GM23338 (cell line): Measurements from ENCODE around the gene BACH1. TPM values are rescaled to one million over a fixed set of nuclear protein-coding genes. Genes with fewer than 3 reads are reported as not detected.

Experiments used
- ATAC-seq: fragments of 200-7000 bp; cut with Tn5 transposase; 3 replicates; pipeline ENCODE4 v1.9.1; 2020
- DNase-seq: peaks from one replicate; pipeline ENCODE4 v3.0.0-alpha.2; 2015; ENCODE audit warnings: low spot score
- H2AFZ ChIP-seq: fragments of 200-600 bp; sonication (generic); 2 replicates; pipeline ENCODE4 v1.8.0; 2016; ENCODE audit warnings: antibody characterized with exemption, mild to moderate bottlenecking, moderate library complexity
- H3F3A ChIP-seq: fragments of 200-600 bp; sonication (generic); replicated peaks from 2 replicates; pipeline ENCODE4 v1.8.0; 2017; ENCODE audit warnings: antibody characterized with exemption, mixed run types, low read depth
- H3K27ac ChIP-seq: fragments of 200-600 bp; sonication (generic); 2 replicates; pipeline ENCODE4 v1.6.1; 2016; ENCODE audit warnings: low read depth
- H3K27me3 ChIP-seq: fragments of 200-600 bp; sonication (generic); 2 replicates; pipeline ENCODE4 v1.8.0; 2016; ENCODE audit warnings: mild to moderate bottlenecking, mixed run types, moderate library complexity; ENCODE audit not compliant: insufficient read depth
- H3K36me3 ChIP-seq: fragments of 200-600 bp; sonication (generic); 2 replicates; pipeline ENCODE4 v1.8.0; 2016; ENCODE audit warnings: mild to moderate bottlenecking; ENCODE audit not compliant: insufficient read depth
- H3K4me1 ChIP-seq: fragments of 200-600 bp; sonication (generic); 2 replicates; pipeline ENCODE4 v1.8.0; 2016; ENCODE audit warnings: mild to moderate bottlenecking, moderate library complexity; ENCODE audit not compliant: insufficient read depth
- H3K4me2 ChIP-seq: fragments of 200-600 bp; sonication (generic); 2 replicates; pipeline ENCODE4 v1.7.1; 2017; ENCODE audit warnings: mixed run types
- H3K4me3 ChIP-seq: fragments of 200-600 bp; sonication (generic); 2 replicates; pipeline ENCODE4 v1.6.1; 2016; ENCODE audit warnings: mixed run types
- H3K79me2 ChIP-seq: fragments of 200-600 bp; sonication (generic); replicated peaks from 2 replicates; pipeline ENCODE4 v1.8.0; 2017; ENCODE audit warnings: mild to moderate bottlenecking; ENCODE audit not compliant: insufficient read depth
- H3K9me2 ChIP-seq: fragments of 200-600 bp; sonication (generic); 2 replicates; pipeline ENCODE4 v1.8.0; 2017; ENCODE audit not compliant: insufficient read depth
- H4K20me1 ChIP-seq: fragments of 200-600 bp; sonication (generic); replicated peaks from 2 replicates; pipeline ENCODE4 v1.8.0; 2017; ENCODE audit warnings: mild to moderate bottlenecking; ENCODE audit not compliant: insufficient read depth
- H3K27ac Mint-ChIP-seq: 2 replicates; pipeline ENCODE4 v1.8.0; 2020; ENCODE audit warnings: inconsistent platforms, mild to moderate bottlenecking, moderate library complexity, mixed read lengths
- H3K27me3 Mint-ChIP-seq: 3 replicates; pipeline ENCODE4 v1.8.0; 2022; ENCODE audit warnings: low read depth, mild to moderate bottlenecking, moderate library complexity, mixed read lengths, inconsistent platforms; ENCODE audit not compliant: insufficient read depth, poor library complexity
- H3K36me3 Mint-ChIP-seq: 3 replicates; pipeline ENCODE4 v1.8.0; 2021; ENCODE audit warnings: low read depth, mild to moderate bottlenecking, inconsistent platforms, moderate library complexity, mixed read lengths
- H3K4me1 Mint-ChIP-seq: 3 replicates; pipeline ENCODE4 v1.8.0; 2020; ENCODE audit warnings: mild to moderate bottlenecking, inconsistent platforms, mixed read lengths
- H3K4me3 Mint-ChIP-seq: 3 replicates; pipeline ENCODE4 v1.8.0; 2021; ENCODE audit warnings: moderate library complexity, mild to moderate bottlenecking, inconsistent platforms, mixed read lengths
- H3K9me3 Mint-ChIP-seq: 3 replicates; pipeline ENCODE4 v1.8.0; 2020; ENCODE audit warnings: moderate library complexity, mild to moderate bottlenecking, inconsistent platforms, mixed read lengths
- CTCF ChIP-seq, 2 experiments: fragments of 200-600 bp in 1 of 2; sonication (generic) in 1 of 2; conservative IDR thresholded peaks; 2 replicates each; pipeline versions ENCODE4 v1.5.1 to v1.6.1; 2016 to 2017; ENCODE audit warnings: antibody characterized with exemption in 2 of 2, low read depth in 2 of 2, mild to moderate bottlenecking in 2 of 2, moderate library complexity in 1 of 2
- EZH2phosphoT487 ChIP-seq: fragments of 200-600 bp; sonication (generic); IDR thresholded peaks from one replicate; pipeline ENCODE4 v1.8.1; 2018; ENCODE audit warnings: antibody characterized with exemption; ENCODE audit not compliant: unreplicated experiment
- JUNB ChIP-seq: IDR thresholded peaks from one replicate; pipeline ENCODE4 v1.6.1; 2016; ENCODE audit warnings: antibody characterized with exemption; ENCODE audit not compliant: unreplicated experiment
- NANOG ChIP-seq: IDR thresholded peaks from 2 replicates; pipeline ENCODE4 v1.6.1; 2016; ENCODE audit warnings: antibody characterized with exemption, borderline replicate concordance
- POLR2AphosphoS5 ChIP-seq: IDR thresholded peaks from 2 replicates; pipeline ENCODE4 v1.6.1; 2016; ENCODE audit warnings: antibody characterized with exemption, low read depth
- STAT1 ChIP-seq: IDR thresholded peaks from one replicate; pipeline ENCODE4 v1.6.1; 2016; ENCODE audit warnings: antibody characterized with exemption; ENCODE audit not compliant: unreplicated experiment
- ZNF114 ChIP-seq: fragments of 250-450 bp; sonication (Bioruptor Pico); IDR thresholded peaks from 2 replicates; pipeline ENCODE4 v1.5.0; 2020; ENCODE audit warnings: mild to moderate bottlenecking, moderate library complexity
- ZNF462 ChIP-seq: fragments of 250-450 bp; sonication (Bioruptor Pico); IDR thresholded peaks from 2 replicates; pipeline ENCODE4 v1.5.0; 2020; ENCODE audit warnings: mild to moderate bottlenecking, moderate library complexity
- polyA plus RNA-seq: library from polyadenylated mRNA; unstranded; fragments of >200 nt; fragmentation: Nextera tagmentation; extraction: Ambion mirVana; gene quantifications from 2 replicates; pipeline ENCODE4 v1.2.1, GENCODE V29; 2016
- total RNA-seq: library from RNA; depleted of rRNA; stranded (reverse); fragments of >200 nt; shearing (Covaris generic); gene quantifications from 2 replicates; pipeline ENCODE4 v1.2.3, GENCODE V29; 2014
- TF ChIP-seq, protein P1 (sequence below): IDR thresholded peaks from 2 replicates; pipeline ENCODE4 v1.6.1; 2016; ENCODE audit warnings: antibody characterized with exemption

Gene BACH1
- total and polyA plus RNA-seq, 2 experiments from 2014 or later, result 18.9 to 41.2 TPM

GRCh38 chr21:29371464-29371863 lies 72.7 kb downstream of the BACH1 start:
- no peaks in the 10 kb centered on the region for H3F3A ChIP-seq
- H3K27me3 ChIP-seq, result no peaks in the 10 kb centered on the region
- DNase-seq (no peak), ATAC-seq (no peak)
- H3K4me3 ChIP-seq, result no peak overlapping the region
- Mint-ChIP-seq H3K9me3 (no peaks in the 10 kb centered on the region), H3K27ac (no peak overlapping the region), H3K36me3 (peaks cover 3% of the 10 kb centered on the region; the same call in 1 of the 3 replicates), H3K27me3 (peaks cover 4% of the 10 kb centered on the region), H3K4me3 (no peak overlapping the region), H3K4me1 (peaks cover 2% of the 10 kb centered on the region; the same call in 2 of the 3 replicates)
- H2AFZ ChIP-seq, result no peak overlapping the region
- H3K4me2 ChIP-seq, result no peak overlapping the region
- no peaks in the 10 kb centered on the region for H3K9me2 ChIP-seq
- no peaks in the 10 kb centered on the region for H3K79me2 ChIP-seq
- TF ChIP-seq STAT1 (no peak), NANOG (no peak), JUNB (no peak), POLR2AphosphoS5 (no peak), EZH2phosphoT487 (no peak), CTCF (conservative IDR thresholded peaks at IDR 0.05; ENCODE audit: low read depth in 2 of 2) (no peak), ZNF114 (CRISPR knock-in tag) (no peak), ZNF462 (CRISPR knock-in tag) (no peak)
- TF ChIP-seq, protein P1, sequence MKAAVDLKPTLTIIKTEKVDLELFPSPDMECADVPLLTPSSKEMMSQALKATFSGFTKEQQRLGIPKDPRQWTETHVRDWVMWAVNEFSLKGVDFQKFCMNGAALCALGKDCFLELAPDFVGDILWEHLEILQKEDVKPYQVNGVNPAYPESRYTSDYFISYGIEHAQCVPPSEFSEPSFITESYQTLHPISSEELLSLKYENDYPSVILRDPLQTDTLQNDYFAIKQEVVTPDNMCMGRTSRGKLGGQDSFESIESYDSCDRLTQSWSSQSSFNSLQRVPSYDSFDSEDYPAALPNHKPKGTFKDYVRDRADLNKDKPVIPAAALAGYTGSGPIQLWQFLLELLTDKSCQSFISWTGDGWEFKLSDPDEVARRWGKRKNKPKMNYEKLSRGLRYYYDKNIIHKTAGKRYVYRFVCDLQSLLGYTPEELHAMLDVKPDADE, result no peak
- H3K27ac ChIP-seq, result no peak overlapping the region
- H3K4me1 ChIP-seq, result no peaks in the 10 kb centered on the region
- no peaks in the 10 kb centered on the region for H3K36me3 ChIP-seq
- no peaks in the 10 kb centered on the region for H4K20me1 ChIP-seq
